Measurements from ENCODE around the gene RBM34.
"Not testable (repeated sequence)": the region's sequence is repeated elsewhere in the genome, so short reads cannot be mapped to it uniquely, and the experiment has no call there.

The RBM34 gene

GRCh38 chr1:235160957-235161684 is at the start of gene RBM34:
Gene RBM34, minus strand, starts transcription at chr1:235161250. Its CDS starts 24 bp downstream, at chr1:235161226.
- DNase-seq (ENCODE audit: low read depth in 2 of 2, low spot score in 1 of 2) = peak; percentile 84 to 87

GRCh38 chr1:235207209-235207565 is 46.1 kb upstream of the RBM34 start:
- peak in 1 of 2 donors; percentile 6 for DNase-seq (ENCODE audit: low read depth in 2 of 2, low spot score in 1 of 2)

GRCh38 chr1:235206533-235207208 is 45.6 kb upstream of the RBM34 start:
- DNase-seq (ENCODE audit: low read depth in 2 of 2, low spot score in 1 of 2) = no peak

GRCh38 chr1:235205687-235206086 is 44.6 kb upstream of the RBM34 start:
- DNase-seq (ENCODE audit: low read depth in 2 of 2, low spot score in 1 of 2) = no peak

- no peak for DNase-seq (ENCODE audit: low read depth in 2 of 2, low spot score in 1 of 2)
These were observed 42.4 kb upstream of the RBM34 start for GRCh38 chr1:235203428-235203827.

GRCh38 chr1:235202447-235202846 is 41.4 kb upstream of the RBM34 start:
- DNase-seq (ENCODE audit: low read depth in 2 of 2, low spot score in 1 of 2) = not testable (repeated sequence)

GRCh38 chr1:235199441-235199840 is 38.4 kb upstream of the RBM34 start:
- DNase-seq (ENCODE audit: low read depth in 2 of 2, low spot score in 1 of 2) = no peak

- no peak for DNase-seq (ENCODE audit: low read depth in 2 of 2, low spot score in 1 of 2)
These were observed 29.4 kb upstream of the RBM34 start for GRCh38 chr1:235190431-235190830.

- DNase-seq (ENCODE audit: low read depth in 2 of 2, low spot score in 1 of 2) = no peak
These were observed 26.3 kb upstream of the RBM34 start for GRCh38 chr1:235187316-235187715.

- DNase-seq (ENCODE audit: low read depth in 2 of 2, low spot score in 1 of 2) = no peak
These were observed 20.7 kb upstream of the RBM34 start for GRCh38 chr1:235181561-235182245.

- DNase-seq (ENCODE audit: low read depth in 2 of 2, low spot score in 1 of 2) = no peak
These were observed 19.9 kb upstream of the RBM34 start for GRCh38 chr1:235180916-235181460.

GRCh38 chr1:235176486-235176885 is 15.4 kb upstream of the RBM34 start:
- no peak for DNase-seq (ENCODE audit: low read depth in 2 of 2, low spot score in 1 of 2)

GRCh38 chr1:235169986-235170385 is 8.9 kb upstream of the RBM34 start:
- DNase-seq (ENCODE audit: low read depth in 2 of 2, low spot score in 1 of 2) = no peak

- DNase-seq (ENCODE audit: low read depth in 2 of 2, low spot score in 1 of 2) = no peak
These were observed 7.3 kb upstream of the RBM34 start for GRCh38 chr1:235168375-235168774.

GRCh38 chr1:235161685-235162327 is 756 bp upstream of the RBM34 start:
- DNase-seq (ENCODE audit: low read depth in 2 of 2, low spot score in 1 of 2) = no peak

- DNase-seq (ENCODE audit: low read depth in 2 of 2, low spot score in 1 of 2) = no peak
These were observed 580 bp downstream of the RBM34 start for GRCh38 chr1:235160383-235160956.

- not testable (repeated sequence) for DNase-seq (ENCODE audit: low read depth in 2 of 2, low spot score in 1 of 2)
These were observed 1.1 kb downstream of the RBM34 start for GRCh38 chr1:235159930-235160329.

- not testable (repeated sequence) for DNase-seq (ENCODE audit: low read depth in 2 of 2, low spot score in 1 of 2)
These were observed 1.8 kb downstream of the RBM34 start for GRCh38 chr1:235159284-235159683.

GRCh38 chr1:235158680-235159079 is 2.4 kb downstream of the RBM34 start:
- DNase-seq (ENCODE audit: low read depth in 2 of 2, low spot score in 1 of 2) = no peak

GRCh38 chr1:235157150-235157549 is 3.9 kb downstream of the RBM34 start:
- DNase-seq (ENCODE audit: low read depth in 2 of 2, low spot score in 1 of 2) = no peak

- no peak for DNase-seq (ENCODE audit: low read depth in 2 of 2, low spot score in 1 of 2)
These were observed 4.3 kb downstream of the RBM34 start for GRCh38 chr1:235156740-235157139.

Data from stimulated activated CD8-positive, alpha-beta memory T cell treated with anti-CD3 and anti-CD28 coated beads, Interleukin-4, amount 100 ng/mL, for 1 hour (primary cell).